T-helper 1 cell (primary cell): ENCODE results near the gene RHBDD3.

Source experiments
- DNase-seq, 5 donors: peaks; one replicate each; pipeline ENCODE4 v3.0.0-alpha.2; 2012 to 2020

The RHBDD3 gene

GRCh38 chr22:29216873-29217666, 50.7 kb downstream of the RHBDD3 start:
- no peak for DNase-seq

- no peak for DNase-seq
Observed at GRCh38 chr22:29216011-29216872, 51.5 kb downstream of the RHBDD3 start.

GRCh38 chr22:29215012-29215860, 52.5 kb downstream of the RHBDD3 start:
- no peak for DNase-seq

GRCh38 chr22:29214232-29214631, 53.5 kb downstream of the RHBDD3 start:
- DNase-seq: no peak

GRCh38 chr22:29213493-29213892, 54.3 kb downstream of the RHBDD3 start:
- DNase-seq: no peak

- no peak for DNase-seq
Observed at GRCh38 chr22:29212743-29213142, 55.0 kb downstream of the RHBDD3 start.

GRCh38 chr22:29211466-29211865, 56.3 kb downstream of the RHBDD3 start:
- no peak for DNase-seq

GRCh38 chr22:29211066-29211465, 56.7 kb downstream of the RHBDD3 start:
- no peak for DNase-seq
